Left lobe of liver (tissue), 2 donors: ENCODE results near the gene FRRS1. TPM values are rescaled to one million over a fixed set of nuclear protein-coding genes. Genes with fewer than 3 reads are reported as not detected.
"Not testable (repeated sequence)": the region's sequence is repeated elsewhere in the genome, so short reads cannot be mapped to it uniquely, and the experiment has no call there.

Experiments used
- ATAC-seq: fragments of 200-7000 bp; cut with Tn5 transposase; one replicate; pipeline ENCODE4 v1.9.1; 2020; ENCODE audit warnings: mild to moderate bottlenecking, moderate library complexity
- DNase-seq: peaks from one replicate; pipeline ENCODE4 v3.0.0-alpha.2; 2020; ENCODE audit warnings: low spot score
- total RNA-seq: library from RNA; stranded (reverse); gene quantifications from one replicate; pipeline ENCODE4 v1.2.1, GENCODE V29; 2021
- donor health status: DM: no; HTN: no; CAD: no; lungs with moderate emphysema.
- donor health status: DM: no; HTN: yes; CAD: no.

Gene FRRS1
- total RNA-seq, 1 donor from 2014 or later, result 31.8 TPM

GRCh38 chr1:99768524-99769245 lies 2.2 kb upstream of the FRRS1 start:
- ATAC-seq (no peak), DNase-seq (no peak)

- no peak for DNase-seq
- ATAC-seq, result no peak
Observed at GRCh38 chr1:99768104-99768503, 1.7 kb upstream of the FRRS1 start.

- no peak for DNase-seq
- ATAC-seq, result no peak
Observed at GRCh38 chr1:99764909-99765308, 1.5 kb downstream of the FRRS1 start.

- DNase-seq, result no peak
- ATAC-seq, result peak; percentile 26
Observed at GRCh38 chr1:99764439-99764838, 2.0 kb downstream of the FRRS1 start.

DNA sequence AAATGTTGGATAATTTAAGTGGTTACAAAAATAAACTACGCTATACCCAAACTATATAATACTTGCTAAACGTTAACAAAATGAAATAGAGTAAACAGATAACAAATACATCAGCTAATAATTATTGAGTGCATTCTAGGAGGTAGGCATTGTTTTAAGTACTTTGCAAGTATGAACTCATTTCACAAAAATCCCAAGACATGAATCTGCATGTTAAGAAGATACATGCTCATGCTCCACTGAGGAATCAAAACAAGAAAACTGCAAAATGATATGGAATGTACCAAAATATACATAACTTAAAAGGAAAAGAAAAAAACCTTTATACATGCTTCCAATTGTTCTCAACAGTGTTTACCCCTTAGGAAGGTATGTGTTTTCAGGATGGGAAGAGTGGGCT lies 2.5 kb downstream of the FRRS1 start:
- DNase-seq (no peak), ATAC-seq (no peak)

- DNase-seq (no peak), ATAC-seq (no peak)
Observed at GRCh38 chr1:99761774-99762173, 4.7 kb downstream of the FRRS1 start.

- DNase-seq, result no peak
- ATAC-seq, result peak; percentile 85
Observed at GRCh38 chr1:99759518-99760160, 6.8 kb downstream of the FRRS1 start.

GRCh38 chr1:99758686-99759517 lies 7.5 kb downstream of the FRRS1 start:
- not testable (repeated sequence) for DNase-seq
- peak; percentile 47 for ATAC-seq

DNA sequence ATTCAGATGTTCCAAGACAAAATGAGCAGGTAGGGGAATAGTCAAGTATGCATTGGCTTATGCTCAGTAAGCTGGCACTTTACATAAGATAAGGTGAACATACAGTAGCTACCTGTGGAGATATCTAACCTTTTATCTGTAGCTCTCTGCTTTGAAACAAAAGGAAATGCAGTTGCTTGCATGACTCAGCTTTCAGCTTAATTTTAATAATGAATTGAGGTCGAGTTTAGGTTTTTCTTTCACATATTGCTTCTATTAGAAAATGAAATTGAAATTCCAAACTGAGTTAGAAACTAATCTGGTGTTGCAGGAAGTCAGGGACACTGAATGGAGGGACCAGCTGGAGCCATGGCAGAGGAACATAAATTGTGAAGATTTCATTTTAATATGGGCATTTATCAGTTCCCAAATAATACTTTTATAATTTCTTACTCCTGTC lies 8.3 kb downstream of the FRRS1 start:
- DNase-seq, result no peak
- no peak for ATAC-seq

- ATAC-seq (no peak), DNase-seq (no peak)
Observed at GRCh38 chr1:99756598-99756997, 9.8 kb downstream of the FRRS1 start.

- ATAC-seq (no peak), DNase-seq (no peak)
Observed at GRCh38 chr1:99755664-99756063, 10.8 kb downstream of the FRRS1 start.

GRCh38 chr1:99754697-99755096 lies 11.7 kb downstream of the FRRS1 start:
- ATAC-seq, result no peak

DNA sequence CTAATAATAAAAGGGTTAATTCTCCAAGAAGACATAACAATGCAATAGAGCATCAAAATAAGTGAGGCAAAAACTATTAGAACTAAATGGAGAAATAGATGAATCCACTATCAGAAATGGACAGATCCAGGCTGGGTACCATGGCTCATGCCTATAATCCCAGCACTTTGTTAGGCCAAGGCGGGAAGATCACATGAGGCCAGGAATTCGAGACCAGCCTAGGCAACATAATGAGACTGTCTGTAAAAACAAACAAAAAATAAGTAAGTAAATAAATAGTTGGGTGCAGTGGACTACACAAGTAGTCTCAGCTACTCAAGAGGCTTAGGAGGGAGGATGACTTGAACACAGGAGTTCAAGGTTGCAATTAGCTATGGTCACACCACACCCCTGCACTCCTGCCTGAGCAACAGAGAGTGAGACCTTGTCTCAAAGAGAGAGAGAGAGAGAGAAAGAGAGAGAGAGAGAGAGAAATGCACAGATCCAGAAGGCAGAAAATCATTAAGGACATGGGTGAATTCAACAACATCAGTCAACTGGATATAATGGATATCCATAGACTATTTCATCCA lies 12.3 kb downstream of the FRRS1 start:
- ATAC-seq (no peak), DNase-seq (no peak)

More at GRCh38 chr1:99754697-99755096, 11.7 kb downstream of the FRRS1 start:
- DNase-seq, result no peak

DNA sequence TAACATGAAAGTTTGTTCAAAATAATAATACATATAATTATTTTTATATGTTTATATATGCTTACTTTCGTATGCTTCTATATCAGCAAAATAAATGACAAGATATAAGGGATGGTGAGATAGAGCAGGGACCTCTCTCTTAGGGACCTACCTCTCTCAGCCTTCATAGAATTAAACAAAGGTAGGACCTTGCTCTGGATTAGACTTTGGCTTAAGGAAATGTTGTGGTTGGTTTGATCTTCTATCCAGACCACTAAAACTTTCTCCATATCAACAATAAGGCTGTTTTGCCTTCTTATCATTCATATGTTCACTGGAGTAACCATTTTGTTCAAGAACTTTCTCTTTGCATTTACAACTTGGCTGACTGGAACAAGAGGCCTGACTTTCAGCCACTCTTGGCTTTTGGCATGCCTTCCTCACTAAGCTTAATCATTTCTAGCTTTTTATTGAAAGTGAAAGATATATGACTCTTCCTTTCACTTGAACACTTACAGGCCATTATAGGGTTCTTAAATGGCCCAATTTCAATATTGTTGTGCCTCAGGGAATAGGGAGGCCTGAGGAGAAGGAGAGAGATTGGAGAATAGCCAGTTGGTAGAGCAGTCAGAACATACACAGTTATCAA lies 14.4 kb downstream of the FRRS1 start:
- peak; percentile 61 for ATAC-seq
- no peak for DNase-seq

- DNase-seq, result no peak
- ATAC-seq, result no peak
Observed at GRCh38 chr1:99749504-99750347, 16.7 kb downstream of the FRRS1 start.

DNA sequence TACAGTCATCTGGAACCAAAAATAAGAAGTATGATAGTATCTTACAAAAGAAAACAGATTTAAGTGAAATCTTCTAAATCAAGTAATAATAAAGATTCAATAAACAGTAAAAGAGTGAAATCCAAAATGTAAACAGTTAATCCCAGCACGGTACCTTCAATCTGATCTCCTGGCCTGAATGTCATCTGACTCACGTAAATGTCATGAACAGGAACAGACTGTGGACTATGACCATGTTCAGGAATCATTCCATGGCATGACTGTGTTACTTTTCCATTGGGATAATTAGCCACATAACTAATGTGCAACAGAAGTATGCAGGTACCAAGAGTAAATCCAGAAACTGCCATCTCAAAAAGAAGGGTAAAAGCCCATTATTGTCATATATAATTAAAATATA lies 18.0 kb downstream of the FRRS1 start:
- peak; percentile 88 for ATAC-seq

DNA sequence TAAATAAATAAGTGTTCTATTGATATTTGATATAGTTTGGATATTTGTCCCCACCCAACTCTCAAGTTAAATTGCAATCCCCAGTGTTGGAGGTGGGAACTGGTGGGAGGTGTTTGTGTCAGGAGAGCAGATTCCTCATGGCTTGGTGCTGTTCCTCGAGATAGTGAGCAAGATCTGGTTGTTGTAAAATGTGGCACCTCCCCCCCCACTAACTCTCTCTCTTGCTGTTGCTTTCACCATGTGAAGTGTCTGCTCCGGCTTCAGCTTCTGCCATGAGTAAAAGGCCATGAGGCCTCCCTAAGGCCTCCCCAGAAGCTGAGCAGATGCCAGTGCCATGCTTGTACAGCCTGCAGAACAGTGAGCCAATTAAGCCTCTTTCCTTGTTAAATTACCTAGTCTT lies 20.8 kb downstream of the FRRS1 start:
- DNase-seq, result no peak
- ATAC-seq, result no peak

More for the DNA sequence above, 18.0 kb downstream of the FRRS1 start:
- DNase-seq, result no peak

- no peak for DNase-seq
- no peak for ATAC-seq
Observed at GRCh38 chr1:99745061-99745460, 21.4 kb downstream of the FRRS1 start.

- ATAC-seq (no peak), DNase-seq (no peak)
Observed at GRCh38 chr1:99740141-99740540, 26.3 kb downstream of the FRRS1 start.
